ENCODE data around the gene NBEA. TPM values are rescaled to one million over a fixed set of nuclear protein-coding genes. Genes with fewer than 3 reads are reported as not detected.

The NBEA gene
- total RNA-seq, 3 donors from 2014 or later: 3.5 to 27.2 (median 5.2) TPM

GRCh38 chr13:35283856-35284255 is 341.8 kb downstream of the NBEA start:
- DNase-seq (peak in 1 of 3 donors; percentile 25), ATAC-seq (peak; percentile 74)
- no peak for TF ChIP-seq CTCF (IDR thresholded peaks at IDR 0.05)
- Histone ChIP-seq H3K36me3 (ENCODE audit: low read depth) (no peaks in the 10 kb centered on the region), H3K4me1 (ENCODE audit: low read depth) (no peaks in the 10 kb centered on the region), H3K4me3 (no peak overlapping the region), H3K9me3 (no peaks in the 10 kb centered on the region)
- intact Hi-C loops (cut with DNase I, micrococcal nuclease): no loop called here

GRCh38 chr13:35285677-35286076 is 343.6 kb downstream of the NBEA start:
- no peak for TF ChIP-seq CTCF (IDR thresholded peaks at IDR 0.05)
- no peak for DNase-seq
- no peak for ATAC-seq
- Histone ChIP-seq H3K4me3 (no peak overlapping the region), H3K36me3 (ENCODE audit: low read depth) (no peaks in the 10 kb centered on the region), H3K4me1 (ENCODE audit: low read depth) (no peaks in the 10 kb centered on the region), H3K9me3 (no peaks in the 10 kb centered on the region)
- intact Hi-C loops (cut with DNase I, micrococcal nuclease): no loop called here

- no peaks in the 10 kb centered on the region for H3K4me1 ChIP-seq (ENCODE audit: low read depth)
- H3K36me3 ChIP-seq (ENCODE audit: low read depth): no peaks in the 10 kb centered on the region
- H3K4me3 ChIP-seq: no peak overlapping the region
- ATAC-seq: no peak
- no peak for DNase-seq
- TF ChIP-seq CTCF (IDR thresholded peaks at IDR 0.05): no peak
- no peaks in the 10 kb centered on the region for H3K9me3 ChIP-seq
- intact Hi-C loops (cut with DNase I, micrococcal nuclease): no loop called here
Measured at GRCh38 chr13:35292329-35292728, 350.3 kb downstream of the NBEA start.

- H3K4me1 ChIP-seq (ENCODE audit: low read depth): no peaks in the 10 kb centered on the region
- H3K4me3 ChIP-seq: no peak overlapping the region
- no peaks in the 10 kb centered on the region for H3K9me3 ChIP-seq
- DNase-seq: no peak
- no peak for ATAC-seq
- TF ChIP-seq CTCF (IDR thresholded peaks at IDR 0.05): no peak
- H3K36me3 ChIP-seq (ENCODE audit: low read depth): no peaks in the 10 kb centered on the region
- intact Hi-C loops (cut with DNase I, micrococcal nuclease): no loop called here
Measured at GRCh38 chr13:35293579-35294226, 351.6 kb downstream of the NBEA start.

GRCh38 chr13:35309706-35310105 is 367.6 kb downstream of the NBEA start:
- Histone ChIP-seq H3K9me3 (no peaks in the 10 kb centered on the region), H3K4me3 (no peak overlapping the region), H3K36me3 (ENCODE audit: low read depth) (no peaks in the 10 kb centered on the region), H3K4me1 (ENCODE audit: low read depth) (no peaks in the 10 kb centered on the region)
- no peak for TF ChIP-seq CTCF (IDR thresholded peaks at IDR 0.05)
- intact Hi-C loops (cut with DNase I, micrococcal nuclease): no loop called here
- no peak for DNase-seq
- ATAC-seq: no peak

GRCh38 chr13:35332134-35332533 is 390.1 kb downstream of the NBEA start:
- ATAC-seq (peak; percentile 96), DNase-seq (peak in 1 of 3 donors; percentile 3)
- Histone ChIP-seq H3K4me3 (no peak overlapping the region), H3K4me1 (ENCODE audit: low read depth) (no peaks in the 10 kb centered on the region), H3K9me3 (no peaks in the 10 kb centered on the region), H3K36me3 (ENCODE audit: low read depth) (no peaks in the 10 kb centered on the region)
- no peak for TF ChIP-seq CTCF (IDR thresholded peaks at IDR 0.05)
- intact Hi-C loops (cut with DNase I, micrococcal nuclease): no loop called here
